ENCODE data around the gene AFAP1.

The AFAP1 gene

DNA sequence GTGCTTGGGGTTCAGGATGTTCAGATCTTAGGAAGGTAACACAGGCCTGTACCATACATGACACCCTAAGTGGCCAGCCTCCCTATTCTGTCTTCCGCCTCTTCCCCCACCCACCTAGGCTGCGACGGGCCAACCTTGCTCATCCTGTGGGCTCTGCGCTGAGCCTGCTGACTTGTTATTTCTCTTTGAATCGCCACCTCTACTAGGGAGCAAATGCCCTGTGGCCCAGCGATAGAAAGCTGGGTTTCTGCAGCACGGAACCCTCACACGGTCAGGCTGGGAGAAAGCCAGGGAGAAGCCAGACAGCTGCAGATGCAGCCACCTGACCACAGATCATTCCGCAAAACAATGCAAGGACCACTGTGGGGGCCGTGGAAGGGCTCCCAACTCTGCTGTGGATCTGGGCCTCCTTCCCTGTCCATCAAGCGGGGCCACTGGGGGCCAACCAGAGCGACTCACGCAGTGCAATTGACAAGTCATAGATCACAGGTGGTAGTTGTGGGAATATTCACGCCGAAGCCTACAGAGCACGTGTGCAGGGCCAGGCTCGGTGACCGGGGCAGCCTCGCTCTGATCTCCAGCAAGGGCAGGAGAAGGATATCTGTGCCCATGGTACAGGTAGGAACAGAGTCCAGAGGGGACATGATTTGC is 227.5 kb downstream of the AFAP1 start:
- in situ Hi-C loops (cut with HindIII; ENCODE audit: low sequenced_read_pairs): no loop called here
- no peak overlapping the region for H3K4me3 ChIP-seq (ENCODE audit: low read depth, low read length)
- TF ChIP-seq, protein P1, sequence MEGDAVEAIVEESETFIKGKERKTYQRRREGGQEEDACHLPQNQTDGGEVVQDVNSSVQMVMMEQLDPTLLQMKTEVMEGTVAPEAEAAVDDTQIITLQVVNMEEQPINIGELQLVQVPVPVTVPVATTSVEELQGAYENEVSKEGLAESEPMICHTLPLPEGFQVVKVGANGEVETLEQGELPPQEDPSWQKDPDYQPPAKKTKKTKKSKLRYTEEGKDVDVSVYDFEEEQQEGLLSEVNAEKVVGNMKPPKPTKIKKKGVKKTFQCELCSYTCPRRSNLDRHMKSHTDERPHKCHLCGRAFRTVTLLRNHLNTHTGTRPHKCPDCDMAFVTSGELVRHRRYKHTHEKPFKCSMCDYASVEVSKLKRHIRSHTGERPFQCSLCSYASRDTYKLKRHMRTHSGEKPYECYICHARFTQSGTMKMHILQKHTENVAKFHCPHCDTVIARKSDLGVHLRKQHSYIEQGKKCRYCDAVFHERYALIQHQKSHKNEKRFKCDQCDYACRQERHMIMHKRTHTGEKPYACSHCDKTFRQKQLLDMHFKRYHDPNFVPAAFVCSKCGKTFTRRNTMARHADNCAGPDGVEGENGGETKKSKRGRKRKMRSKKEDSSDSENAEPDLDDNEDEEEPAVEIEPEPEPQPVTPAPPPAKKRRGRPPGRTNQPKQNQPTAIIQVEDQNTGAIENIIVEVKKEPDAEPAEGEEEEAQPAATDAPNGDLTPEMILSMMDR (IDR thresholded peaks at IDR 0.05; ENCODE audit: low read depth, low read length): no peak
- no peak for DNase-seq (ENCODE audit: low read depth, low spot score)

DNA sequence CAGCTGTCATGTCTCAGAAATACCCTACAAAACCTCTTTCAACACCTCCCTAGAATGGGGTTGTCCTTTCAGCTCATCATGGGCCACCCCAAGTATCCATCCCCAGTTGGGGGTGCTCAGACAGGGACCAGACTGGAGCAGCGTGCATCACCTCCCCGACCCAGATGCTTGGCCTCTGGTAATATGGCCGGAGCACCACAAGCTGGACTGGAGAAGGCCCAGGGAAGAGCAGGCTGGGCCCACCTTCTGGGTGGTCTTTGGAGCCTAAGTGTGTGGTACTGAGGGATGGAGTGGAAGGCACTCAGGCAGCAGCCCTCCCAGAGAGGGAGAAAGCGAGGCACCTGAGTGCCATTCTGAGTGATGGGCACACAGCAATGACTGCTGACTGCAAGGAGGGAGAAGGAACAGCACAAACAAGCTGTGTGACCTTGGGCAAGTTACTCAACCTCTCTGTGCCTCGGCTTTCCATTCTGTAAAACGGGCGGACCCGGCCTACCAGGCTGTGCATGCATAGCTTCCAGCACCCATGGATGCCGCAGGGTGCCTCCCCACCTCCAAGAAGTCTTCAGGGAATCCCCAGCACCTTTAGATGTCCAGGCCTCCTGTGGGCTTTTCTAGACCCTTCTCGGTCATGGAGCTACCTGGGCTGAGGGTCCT is 228.2 kb downstream of the AFAP1 start:
- DNase-seq (ENCODE audit: low read depth, low spot score): no peak
- TF ChIP-seq, protein P1 (IDR thresholded peaks at IDR 0.05; ENCODE audit: low read depth, low read length): no peak
- H3K4me3 ChIP-seq (ENCODE audit: low read depth, low read length): no peak overlapping the region
- in situ Hi-C loops (cut with HindIII; ENCODE audit: low sequenced_read_pairs): no loop called here

DNA sequence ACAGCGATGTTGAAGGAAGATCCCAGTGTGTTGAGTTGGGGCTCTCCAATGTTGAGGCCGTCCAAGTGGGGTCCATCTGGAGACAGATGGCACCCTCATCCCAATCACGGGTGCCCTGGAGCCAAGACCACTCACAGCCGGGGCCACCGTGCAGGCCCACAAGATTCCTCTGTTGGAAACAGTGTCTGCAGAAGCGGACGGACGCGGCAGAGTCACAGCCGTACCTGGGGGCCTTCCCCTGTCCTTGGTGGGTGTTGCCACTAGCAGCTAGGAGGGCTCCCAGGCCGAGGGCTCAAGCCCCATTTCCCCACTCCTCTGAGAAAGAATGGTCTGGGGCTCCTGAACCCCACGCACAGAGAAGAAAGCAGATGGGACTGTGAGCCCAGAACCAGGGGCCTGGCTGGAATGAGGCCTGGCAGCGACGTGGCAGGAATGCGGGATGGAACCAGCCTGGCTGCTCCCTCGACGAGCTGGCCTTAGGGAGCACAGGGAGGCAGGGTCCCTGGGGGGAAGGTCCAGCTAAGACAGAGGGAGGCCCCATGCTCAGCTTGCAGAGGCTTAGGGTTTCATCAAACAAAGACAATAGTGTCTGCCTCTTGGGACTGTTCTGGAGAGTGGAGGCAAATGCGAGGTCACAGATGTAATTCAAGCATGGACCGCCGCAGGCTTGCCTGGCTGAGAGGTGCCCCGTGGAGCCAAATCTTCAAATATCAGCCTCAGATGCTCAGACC is 228.9 kb downstream of the AFAP1 start:
- no peak overlapping the region for H3K4me3 ChIP-seq (ENCODE audit: low read depth, low read length)
- no peak for DNase-seq (ENCODE audit: low read depth, low spot score)
- in situ Hi-C loops (cut with HindIII; ENCODE audit: low sequenced_read_pairs): no loop called here
- TF ChIP-seq, protein P1 (IDR thresholded peaks at IDR 0.05; ENCODE audit: low read depth, low read length): no peak

DNA sequence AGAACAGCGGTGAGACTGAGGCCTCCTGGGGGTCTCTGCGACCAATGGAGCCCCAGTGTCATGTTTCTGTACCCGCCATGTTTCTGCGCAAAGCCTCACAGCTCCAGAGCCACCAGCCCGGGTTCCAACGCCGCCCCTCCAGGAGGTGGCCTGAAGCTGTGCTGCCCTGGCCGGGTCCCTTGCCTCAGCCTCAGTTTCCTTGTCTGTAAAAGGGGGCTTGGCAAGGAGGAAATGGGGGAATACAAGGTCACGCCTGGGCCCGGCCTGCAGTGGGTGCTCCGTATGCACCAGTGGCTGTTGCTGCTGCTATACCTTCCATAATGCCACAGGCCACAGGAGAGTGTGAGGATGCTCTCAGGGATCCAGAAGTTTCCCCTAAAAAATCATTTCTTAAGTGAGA is 229.5 kb downstream of the AFAP1 start:
- TF ChIP-seq, protein P1 (IDR thresholded peaks at IDR 0.05; ENCODE audit: low read depth, low read length): no peak
- no peak overlapping the region for H3K4me3 ChIP-seq (ENCODE audit: low read depth, low read length)
- no peak for DNase-seq (ENCODE audit: low read depth, low spot score)
- in situ Hi-C loops (cut with HindIII; ENCODE audit: low sequenced_read_pairs): no loop called here

DNA sequence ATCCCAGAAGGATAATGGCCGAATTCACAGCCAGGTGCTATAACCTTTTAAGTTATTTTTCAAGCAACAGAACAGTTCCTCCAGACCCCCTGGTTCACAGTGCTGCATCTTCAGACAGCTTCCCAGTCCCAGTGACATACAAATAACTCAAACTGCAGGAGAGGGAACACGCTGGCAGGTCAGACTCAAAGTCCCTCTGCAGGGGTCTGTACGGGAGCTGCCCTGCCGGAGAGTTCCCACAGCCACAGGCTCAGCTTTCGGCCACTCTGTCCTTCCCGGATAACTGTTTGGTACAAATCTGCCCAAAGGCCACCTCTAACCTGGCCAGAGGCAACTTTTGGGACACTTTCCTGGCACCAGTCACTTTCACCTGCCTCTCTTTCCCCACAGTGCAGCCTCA is 230.2 kb downstream of the AFAP1 start:
- no peak overlapping the region for H3K4me3 ChIP-seq (ENCODE audit: low read depth, low read length)
- no peak for DNase-seq (ENCODE audit: low read depth, low spot score)
- TF ChIP-seq, protein P1 (IDR thresholded peaks at IDR 0.05; ENCODE audit: low read depth, low read length): no peak
- in situ Hi-C loops (cut with HindIII; ENCODE audit: low sequenced_read_pairs): no loop called here

DNA sequence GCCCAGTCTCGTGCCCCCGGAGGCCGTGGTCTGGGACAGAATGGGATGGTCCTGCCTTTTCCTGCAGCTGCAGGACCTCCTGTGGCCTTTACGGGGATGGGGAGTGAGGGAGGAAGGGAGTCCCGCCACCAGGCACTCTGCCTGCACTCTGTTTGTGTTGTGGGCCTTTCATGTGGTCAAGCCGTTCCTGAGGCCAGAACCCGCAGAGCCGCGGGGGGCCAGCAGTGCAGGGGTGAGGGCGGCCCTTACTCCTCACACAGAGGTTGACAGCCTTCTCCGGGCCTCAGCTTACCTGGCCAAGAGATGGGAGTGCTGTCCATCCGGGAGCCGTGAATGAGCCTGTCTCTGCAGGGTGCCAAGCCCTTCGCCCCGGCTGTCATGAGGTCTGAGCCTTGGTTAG is 230.7 kb downstream of the AFAP1 start:
- no peak overlapping the region for H3K4me3 ChIP-seq (ENCODE audit: low read depth, low read length)
- in situ Hi-C loops (cut with HindIII; ENCODE audit: low sequenced_read_pairs): no loop called here
- TF ChIP-seq, protein P1 (IDR thresholded peaks at IDR 0.05; ENCODE audit: low read depth, low read length): no peak
- peak; percentile 62 for DNase-seq (ENCODE audit: low read depth, low spot score)

Data from astrocyte of the spinal cord (primary cell).